ENCODE data around the gene CYP17A1. TPM values are rescaled to one million over a fixed set of nuclear protein-coding genes. Genes with fewer than 3 reads are reported as not detected.

CYP17A1 gene
- polyA plus RNA-seq, 1 experiment, result not detected

- H3K27ac ChIP-seq (ENCODE audit: low read depth, low read length), result no peak overlapping the region
- no peak for DNase-seq (ENCODE audit: low read depth, low spot score)
- TF ChIP-seq, protein P1, sequence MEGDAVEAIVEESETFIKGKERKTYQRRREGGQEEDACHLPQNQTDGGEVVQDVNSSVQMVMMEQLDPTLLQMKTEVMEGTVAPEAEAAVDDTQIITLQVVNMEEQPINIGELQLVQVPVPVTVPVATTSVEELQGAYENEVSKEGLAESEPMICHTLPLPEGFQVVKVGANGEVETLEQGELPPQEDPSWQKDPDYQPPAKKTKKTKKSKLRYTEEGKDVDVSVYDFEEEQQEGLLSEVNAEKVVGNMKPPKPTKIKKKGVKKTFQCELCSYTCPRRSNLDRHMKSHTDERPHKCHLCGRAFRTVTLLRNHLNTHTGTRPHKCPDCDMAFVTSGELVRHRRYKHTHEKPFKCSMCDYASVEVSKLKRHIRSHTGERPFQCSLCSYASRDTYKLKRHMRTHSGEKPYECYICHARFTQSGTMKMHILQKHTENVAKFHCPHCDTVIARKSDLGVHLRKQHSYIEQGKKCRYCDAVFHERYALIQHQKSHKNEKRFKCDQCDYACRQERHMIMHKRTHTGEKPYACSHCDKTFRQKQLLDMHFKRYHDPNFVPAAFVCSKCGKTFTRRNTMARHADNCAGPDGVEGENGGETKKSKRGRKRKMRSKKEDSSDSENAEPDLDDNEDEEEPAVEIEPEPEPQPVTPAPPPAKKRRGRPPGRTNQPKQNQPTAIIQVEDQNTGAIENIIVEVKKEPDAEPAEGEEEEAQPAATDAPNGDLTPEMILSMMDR (IDR thresholded peaks at IDR 0.05; ENCODE audit: low read depth, low read length), result no peak
- H3K4me3 ChIP-seq (ENCODE audit: low read depth, low read length), result no peak overlapping the region
- ChIA-PET POLR2A (interaction anchor here (1.5 kb wide), 1 partner anchor 11 kb away, joined by 16 read pairs; no protein-coding TSS in a partner anchor), CTCF (no interaction called here)
- no peaks in the 10 kb centered on the region for H3K27me3 ChIP-seq (ENCODE audit: control insufficient read depth, insufficient read depth, low read length)
- H3K9me3 ChIP-seq (ENCODE audit: control insufficient read depth, insufficient read depth, low read length), result no peaks in the 10 kb centered on the region
Measured at GRCh38 chr10:102804382-102805055, 32.7 kb downstream of the CYP17A1 start.

GRCh38 chr10:102802920-102803534 lies 34.2 kb downstream of the CYP17A1 start:
- peak; percentile 79 for DNase-seq (ENCODE audit: low read depth, low spot score)
- Histone ChIP-seq H3K27ac (ENCODE audit: low read depth, low read length) (peak overlapping the region; percentile 94), H3K4me3 (ENCODE audit: low read depth, low read length) (no peak overlapping the region), H3K9me3 (ENCODE audit: control insufficient read depth, insufficient read depth, low read length) (no peaks in the 10 kb centered on the region), H3K27me3 (ENCODE audit: control insufficient read depth, insufficient read depth, low read length) (no peaks in the 10 kb centered on the region)
- CTCF ChIA-PET, result interaction anchor here (1.4 kb wide), 2 partner anchors 51 to 99 kb away, joined by 4 read pairs; no protein-coding TSS in a partner anchor
- POLR2A ChIA-PET, result interaction anchor here (0.6 to 1.5 kb wide), 2 partner anchors 13 to 25 kb away, joined by 5 to 16 read pairs; no protein-coding TSS in a partner anchor
- TF ChIP-seq, protein P1 (IDR thresholded peaks at IDR 0.05; ENCODE audit: low read depth, low read length), result 0 out of 2 replicates have a peak, but pooled peaks have one; percentile 10

GRCh38 chr10:102801978-102802377 lies 35.2 kb downstream of the CYP17A1 start:
- Histone ChIP-seq H3K27me3 (ENCODE audit: control insufficient read depth, insufficient read depth, low read length) (no peaks in the 10 kb centered on the region), H3K9me3 (ENCODE audit: control insufficient read depth, insufficient read depth, low read length) (no peaks in the 10 kb centered on the region), H3K4me3 (ENCODE audit: low read depth, low read length) (no peak overlapping the region), H3K27ac (ENCODE audit: low read depth, low read length) (no peak overlapping the region)
- TF ChIP-seq, protein P1 (IDR thresholded peaks at IDR 0.05; ENCODE audit: low read depth, low read length), result no peak
- DNase-seq (ENCODE audit: low read depth, low spot score), result no peak
- CTCF ChIA-PET, result interaction anchor here (0.6 to 1.4 kb wide), 2 partner anchors 35 to 100 kb away, joined by 3 to 4 read pairs; no protein-coding TSS in a partner anchor
- POLR2A ChIA-PET, result interaction anchor here (0.7 kb wide), 1 partner anchor 915 kb away, joined by 3 read pairs; no protein-coding TSS in a partner anchor

- POLR2A ChIA-PET, result no interaction called here
- no peaks in the 10 kb centered on the region for H3K27me3 ChIP-seq (ENCODE audit: control insufficient read depth, insufficient read depth, low read length)
- no peak overlapping the region for H3K4me3 ChIP-seq (ENCODE audit: low read depth, low read length)
- H3K9me3 ChIP-seq (ENCODE audit: control insufficient read depth, insufficient read depth, low read length), result no peaks in the 10 kb centered on the region
- no peak overlapping the region for H3K27ac ChIP-seq (ENCODE audit: low read depth, low read length)
- no peak for DNase-seq (ENCODE audit: low read depth, low spot score)
- TF ChIP-seq, protein P1 (IDR thresholded peaks at IDR 0.05; ENCODE audit: low read depth, low read length), result no peak
- CTCF ChIA-PET, result no interaction called here
Measured at GRCh38 chr10:102801496-102801895, 35.7 kb downstream of the CYP17A1 start.
